GM23338 (cell line): Measurements from ENCODE around the gene ZNFX1.

Experiments
- CREB1 ChIP-seq: fragments of 250-450 bp; sonication (Bioruptor Pico); IDR thresholded peaks from 2 replicates; pipeline ENCODE4 v1.5.0; 2020; ENCODE audit warnings: low read depth, mild to moderate bottlenecking, moderate library complexity
- EZH2 ChIP-seq: fragments of 200-600 bp; sonication (generic); IDR thresholded peaks from one replicate; pipeline ENCODE4 v1.8.0; 2017; ENCODE audit warnings: antibody characterized with exemption, mild to moderate bottlenecking, low read depth; ENCODE audit not compliant: unreplicated experiment
- EZH2phosphoT487 ChIP-seq: fragments of 200-600 bp; sonication (generic); IDR thresholded peaks from one replicate; pipeline ENCODE4 v1.8.1; 2018; ENCODE audit warnings: antibody characterized with exemption; ENCODE audit not compliant: unreplicated experiment
- JUNB ChIP-seq: IDR thresholded peaks from one replicate; pipeline ENCODE4 v1.6.1; 2016; ENCODE audit warnings: antibody characterized with exemption; ENCODE audit not compliant: unreplicated experiment
- POLR2AphosphoS5 ChIP-seq: IDR thresholded peaks from 2 replicates; pipeline ENCODE4 v1.6.1; 2016; ENCODE audit warnings: antibody characterized with exemption, low read depth
- STAT1 ChIP-seq: IDR thresholded peaks from one replicate; pipeline ENCODE4 v1.6.1; 2016; ENCODE audit warnings: antibody characterized with exemption; ENCODE audit not compliant: unreplicated experiment
- ZNF114 ChIP-seq: fragments of 250-450 bp; sonication (Bioruptor Pico); IDR thresholded peaks from 2 replicates; pipeline ENCODE4 v1.5.0; 2020; ENCODE audit warnings: mild to moderate bottlenecking, moderate library complexity
- TF ChIP-seq, protein P1 (sequence below), 2 experiments: fragments of 200-600 bp in 1 of 2; sonication (generic) in 1 of 2; conservative IDR thresholded peaks; 2 replicates each; pipeline versions ENCODE4 v1.5.1 to v1.6.1; 2016 to 2017; ENCODE audit warnings: antibody characterized with exemption in 2 of 2, low read depth in 2 of 2, mild to moderate bottlenecking in 2 of 2, moderate library complexity in 1 of 2
- TF ChIP-seq, protein P2 (sequence below): IDR thresholded peaks from one replicate; pipeline ENCODE4 v1.6.1; 2018; ENCODE audit warnings: antibody characterized with exemption; ENCODE audit not compliant: unreplicated experiment
- TF ChIP-seq, protein P3 (sequence below): IDR thresholded peaks from 2 replicates; pipeline ENCODE4 v1.6.1; 2016; ENCODE audit warnings: antibody characterized with exemption
- TF ChIP-seq, protein P4 (sequence below): fragments of 250-450 bp; sonication (Bioruptor Pico); IDR thresholded peaks from 2 replicates; pipeline ENCODE4 v1.5.0; 2020; ENCODE audit warnings: mild to moderate bottlenecking, moderate library complexity

- no peak for TF ChIP-seq EZH2
- TF ChIP-seq, protein P1, sequence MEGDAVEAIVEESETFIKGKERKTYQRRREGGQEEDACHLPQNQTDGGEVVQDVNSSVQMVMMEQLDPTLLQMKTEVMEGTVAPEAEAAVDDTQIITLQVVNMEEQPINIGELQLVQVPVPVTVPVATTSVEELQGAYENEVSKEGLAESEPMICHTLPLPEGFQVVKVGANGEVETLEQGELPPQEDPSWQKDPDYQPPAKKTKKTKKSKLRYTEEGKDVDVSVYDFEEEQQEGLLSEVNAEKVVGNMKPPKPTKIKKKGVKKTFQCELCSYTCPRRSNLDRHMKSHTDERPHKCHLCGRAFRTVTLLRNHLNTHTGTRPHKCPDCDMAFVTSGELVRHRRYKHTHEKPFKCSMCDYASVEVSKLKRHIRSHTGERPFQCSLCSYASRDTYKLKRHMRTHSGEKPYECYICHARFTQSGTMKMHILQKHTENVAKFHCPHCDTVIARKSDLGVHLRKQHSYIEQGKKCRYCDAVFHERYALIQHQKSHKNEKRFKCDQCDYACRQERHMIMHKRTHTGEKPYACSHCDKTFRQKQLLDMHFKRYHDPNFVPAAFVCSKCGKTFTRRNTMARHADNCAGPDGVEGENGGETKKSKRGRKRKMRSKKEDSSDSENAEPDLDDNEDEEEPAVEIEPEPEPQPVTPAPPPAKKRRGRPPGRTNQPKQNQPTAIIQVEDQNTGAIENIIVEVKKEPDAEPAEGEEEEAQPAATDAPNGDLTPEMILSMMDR (conservative IDR thresholded peaks at IDR 0.05; ENCODE audit: low read depth in 2 of 2): no peak
- no peak for TF ChIP-seq ZNF114 (CRISPR knock-in tag)
- TF ChIP-seq CREB1 (CRISPR knock-in tag): no peak
- TF ChIP-seq, protein P2, sequence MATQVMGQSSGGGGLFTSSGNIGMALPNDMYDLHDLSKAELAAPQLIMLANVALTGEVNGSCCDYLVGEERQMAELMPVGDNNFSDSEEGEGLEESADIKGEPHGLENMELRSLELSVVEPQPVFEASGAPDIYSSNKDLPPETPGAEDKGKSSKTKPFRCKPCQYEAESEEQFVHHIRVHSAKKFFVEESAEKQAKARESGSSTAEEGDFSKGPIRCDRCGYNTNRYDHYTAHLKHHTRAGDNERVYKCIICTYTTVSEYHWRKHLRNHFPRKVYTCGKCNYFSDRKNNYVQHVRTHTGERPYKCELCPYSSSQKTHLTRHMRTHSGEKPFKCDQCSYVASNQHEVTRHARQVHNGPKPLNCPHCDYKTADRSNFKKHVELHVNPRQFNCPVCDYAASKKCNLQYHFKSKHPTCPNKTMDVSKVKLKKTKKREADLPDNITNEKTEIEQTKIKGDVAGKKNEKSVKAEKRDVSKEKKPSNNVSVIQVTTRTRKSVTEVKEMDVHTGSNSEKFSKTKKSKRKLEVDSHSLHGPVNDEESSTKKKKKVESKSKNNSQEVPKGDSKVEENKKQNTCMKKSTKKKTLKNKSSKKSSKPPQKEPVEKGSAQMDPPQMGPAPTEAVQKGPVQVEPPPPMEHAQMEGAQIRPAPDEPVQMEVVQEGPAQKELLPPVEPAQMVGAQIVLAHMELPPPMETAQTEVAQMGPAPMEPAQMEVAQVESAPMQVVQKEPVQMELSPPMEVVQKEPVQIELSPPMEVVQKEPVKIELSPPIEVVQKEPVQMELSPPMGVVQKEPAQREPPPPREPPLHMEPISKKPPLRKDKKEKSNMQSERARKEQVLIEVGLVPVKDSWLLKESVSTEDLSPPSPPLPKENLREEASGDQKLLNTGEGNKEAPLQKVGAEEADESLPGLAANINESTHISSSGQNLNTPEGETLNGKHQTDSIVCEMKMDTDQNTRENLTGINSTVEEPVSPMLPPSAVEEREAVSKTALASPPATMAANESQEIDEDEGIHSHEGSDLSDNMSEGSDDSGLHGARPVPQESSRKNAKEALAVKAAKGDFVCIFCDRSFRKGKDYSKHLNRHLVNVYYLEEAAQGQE: no peak
- no peak for TF ChIP-seq POLR2AphosphoS5
- no peak for TF ChIP-seq EZH2phosphoT487
- TF ChIP-seq, protein P3, sequence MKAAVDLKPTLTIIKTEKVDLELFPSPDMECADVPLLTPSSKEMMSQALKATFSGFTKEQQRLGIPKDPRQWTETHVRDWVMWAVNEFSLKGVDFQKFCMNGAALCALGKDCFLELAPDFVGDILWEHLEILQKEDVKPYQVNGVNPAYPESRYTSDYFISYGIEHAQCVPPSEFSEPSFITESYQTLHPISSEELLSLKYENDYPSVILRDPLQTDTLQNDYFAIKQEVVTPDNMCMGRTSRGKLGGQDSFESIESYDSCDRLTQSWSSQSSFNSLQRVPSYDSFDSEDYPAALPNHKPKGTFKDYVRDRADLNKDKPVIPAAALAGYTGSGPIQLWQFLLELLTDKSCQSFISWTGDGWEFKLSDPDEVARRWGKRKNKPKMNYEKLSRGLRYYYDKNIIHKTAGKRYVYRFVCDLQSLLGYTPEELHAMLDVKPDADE: no peak
- no peak for TF ChIP-seq STAT1
- TF ChIP-seq JUNB: no peak
- TF ChIP-seq, protein P4, sequence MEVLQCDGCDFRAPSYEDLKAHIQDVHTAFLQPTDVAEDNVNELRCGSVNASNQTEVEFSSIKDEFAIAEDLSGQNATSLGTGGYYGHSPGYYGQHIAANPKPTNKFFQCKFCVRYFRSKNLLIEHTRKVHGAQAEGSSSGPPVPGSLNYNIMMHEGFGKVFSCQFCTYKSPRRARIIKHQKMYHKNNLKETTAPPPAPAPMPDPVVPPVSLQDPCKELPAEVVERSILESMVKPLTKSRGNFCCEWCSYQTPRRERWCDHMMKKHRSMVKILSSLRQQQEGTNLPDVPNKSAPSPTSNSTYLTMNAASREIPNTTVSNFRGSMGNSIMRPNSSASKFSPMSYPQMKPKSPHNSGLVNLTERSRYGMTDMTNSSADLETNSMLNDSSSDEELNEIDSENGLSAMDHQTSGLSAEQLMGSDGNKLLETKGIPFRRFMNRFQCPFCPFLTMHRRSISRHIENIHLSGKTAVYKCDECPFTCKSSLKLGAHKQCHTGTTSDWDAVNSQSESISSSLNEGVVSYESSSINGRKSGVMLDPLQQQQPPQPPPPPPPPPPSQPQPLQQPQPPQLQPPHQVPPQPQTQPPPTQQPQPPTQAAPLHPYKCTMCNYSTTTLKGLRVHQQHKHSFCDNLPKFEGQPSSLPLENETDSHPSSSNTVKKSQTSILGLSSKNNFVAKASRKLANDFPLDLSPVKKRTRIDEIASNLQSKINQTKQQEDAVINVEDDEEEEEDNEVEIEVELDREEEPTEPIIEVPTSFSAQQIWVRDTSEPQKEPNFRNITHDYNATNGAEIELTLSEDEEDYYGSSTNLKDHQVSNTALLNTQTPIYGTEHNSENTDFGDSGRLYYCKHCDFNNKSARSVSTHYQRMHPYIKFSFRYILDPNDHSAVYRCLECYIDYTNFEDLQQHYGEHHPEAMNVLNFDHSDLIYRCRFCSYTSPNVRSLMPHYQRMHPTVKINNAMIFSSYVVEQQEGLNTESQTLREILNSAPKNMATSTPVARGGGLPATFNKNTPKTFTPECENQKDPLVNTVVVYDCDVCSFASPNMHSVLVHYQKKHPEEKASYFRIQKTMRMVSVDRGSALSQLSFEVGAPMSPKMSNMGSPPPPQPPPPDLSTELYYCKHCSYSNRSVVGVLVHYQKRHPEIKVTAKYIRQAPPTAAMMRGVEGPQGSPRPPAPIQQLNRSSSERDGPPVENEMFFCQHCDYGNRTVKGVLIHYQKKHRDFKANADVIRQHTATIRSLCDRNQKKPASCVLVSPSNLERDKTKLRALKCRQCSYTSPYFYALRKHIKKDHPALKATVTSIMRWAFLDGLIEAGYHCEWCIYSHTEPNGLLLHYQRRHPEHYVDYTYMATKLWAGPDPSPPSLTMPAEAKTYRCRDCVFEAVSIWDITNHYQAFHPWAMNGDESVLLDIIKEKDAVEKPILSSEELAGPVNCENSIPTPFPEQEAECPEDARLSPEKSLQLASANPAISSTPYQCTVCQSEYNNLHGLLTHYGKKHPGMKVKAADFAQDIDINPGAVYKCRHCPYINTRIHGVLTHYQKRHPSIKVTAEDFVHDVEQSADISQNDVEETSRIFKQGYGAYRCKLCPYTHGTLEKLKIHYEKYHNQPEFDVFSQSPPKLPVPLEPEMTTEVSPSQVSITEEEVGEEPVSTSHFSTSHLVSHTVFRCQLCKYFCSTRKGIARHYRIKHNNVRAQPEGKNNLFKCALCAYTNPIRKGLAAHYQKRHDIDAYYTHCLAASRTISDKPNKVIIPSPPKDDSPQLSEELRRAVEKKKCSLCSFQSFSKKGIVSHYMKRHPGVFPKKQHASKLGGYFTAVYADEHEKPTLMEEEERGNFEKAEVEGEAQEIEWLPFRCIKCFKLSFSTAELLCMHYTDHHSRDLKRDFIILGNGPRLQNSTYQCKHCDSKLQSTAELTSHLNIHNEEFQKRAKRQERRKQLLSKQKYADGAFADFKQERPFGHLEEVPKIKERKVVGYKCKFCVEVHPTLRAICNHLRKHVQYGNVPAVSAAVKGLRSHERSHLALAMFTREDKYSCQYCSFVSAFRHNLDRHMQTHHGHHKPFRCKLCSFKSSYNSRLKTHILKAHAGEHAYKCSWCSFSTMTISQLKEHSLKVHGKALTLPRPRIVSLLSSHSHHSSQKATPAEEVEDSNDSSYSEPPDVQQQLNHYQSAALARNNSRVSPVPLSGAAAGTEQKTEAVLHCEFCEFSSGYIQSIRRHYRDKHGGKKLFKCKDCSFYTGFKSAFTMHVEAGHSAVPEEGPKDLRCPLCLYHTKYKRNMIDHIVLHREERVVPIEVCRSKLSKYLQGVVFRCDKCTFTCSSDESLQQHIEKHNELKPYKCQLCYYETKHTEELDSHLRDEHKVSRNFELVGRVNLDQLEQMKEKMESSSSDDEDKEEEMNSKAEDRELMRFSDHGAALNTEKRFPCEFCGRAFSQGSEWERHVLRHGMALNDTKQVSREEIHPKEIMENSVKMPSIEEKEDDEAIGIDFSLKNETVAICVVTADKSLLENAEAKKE: no peak
Observed at GRCh38 chr20:49237531-49237930, 40.3 kb downstream of the ZNFX1 start.
